ENCODE measurements around the gene BRSK1. TPM values are rescaled to one million over a fixed set of nuclear protein-coding genes. Genes with fewer than 3 reads are reported as not detected.

Gene BRSK1
- total RNA-seq, 1 donor from 2014 or later = 10.1 TPM

GRCh38 chr19:55348317-55349034 is 64.7 kb downstream of the BRSK1 start:
- Histone ChIP-seq H3K4me3 (no peak overlapping the region), H3K27ac (no peak overlapping the region), H3K4me1 (peaks cover 14% of the 10 kb centered on the region), H3K36me3 (peaks cover 0 to 6% of the 10 kb centered on the region in 2 donors), H3K9me3 (no peaks in the 10 kb centered on the region), H3K27me3 (peaks cover 4% of the 10 kb centered on the region)
- intact Hi-C loops (cut with DNase I) = no loop called here
- TF ChIP-seq POLR2A (IDR thresholded peaks at IDR 0.05) = no peak
- TF ChIP-seq, protein P1, sequence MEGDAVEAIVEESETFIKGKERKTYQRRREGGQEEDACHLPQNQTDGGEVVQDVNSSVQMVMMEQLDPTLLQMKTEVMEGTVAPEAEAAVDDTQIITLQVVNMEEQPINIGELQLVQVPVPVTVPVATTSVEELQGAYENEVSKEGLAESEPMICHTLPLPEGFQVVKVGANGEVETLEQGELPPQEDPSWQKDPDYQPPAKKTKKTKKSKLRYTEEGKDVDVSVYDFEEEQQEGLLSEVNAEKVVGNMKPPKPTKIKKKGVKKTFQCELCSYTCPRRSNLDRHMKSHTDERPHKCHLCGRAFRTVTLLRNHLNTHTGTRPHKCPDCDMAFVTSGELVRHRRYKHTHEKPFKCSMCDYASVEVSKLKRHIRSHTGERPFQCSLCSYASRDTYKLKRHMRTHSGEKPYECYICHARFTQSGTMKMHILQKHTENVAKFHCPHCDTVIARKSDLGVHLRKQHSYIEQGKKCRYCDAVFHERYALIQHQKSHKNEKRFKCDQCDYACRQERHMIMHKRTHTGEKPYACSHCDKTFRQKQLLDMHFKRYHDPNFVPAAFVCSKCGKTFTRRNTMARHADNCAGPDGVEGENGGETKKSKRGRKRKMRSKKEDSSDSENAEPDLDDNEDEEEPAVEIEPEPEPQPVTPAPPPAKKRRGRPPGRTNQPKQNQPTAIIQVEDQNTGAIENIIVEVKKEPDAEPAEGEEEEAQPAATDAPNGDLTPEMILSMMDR (IDR thresholded peaks at IDR 0.05) = no peak
- TF ChIP-seq POLR2AphosphoS5 (IDR thresholded peaks at IDR 0.05; ENCODE audit: insufficient read depth in 1 of 2, low read depth in 1 of 2) = no peak
- DNase-seq (ENCODE audit: extremely low spot score in 2 of 2) = no peak

DNA sequence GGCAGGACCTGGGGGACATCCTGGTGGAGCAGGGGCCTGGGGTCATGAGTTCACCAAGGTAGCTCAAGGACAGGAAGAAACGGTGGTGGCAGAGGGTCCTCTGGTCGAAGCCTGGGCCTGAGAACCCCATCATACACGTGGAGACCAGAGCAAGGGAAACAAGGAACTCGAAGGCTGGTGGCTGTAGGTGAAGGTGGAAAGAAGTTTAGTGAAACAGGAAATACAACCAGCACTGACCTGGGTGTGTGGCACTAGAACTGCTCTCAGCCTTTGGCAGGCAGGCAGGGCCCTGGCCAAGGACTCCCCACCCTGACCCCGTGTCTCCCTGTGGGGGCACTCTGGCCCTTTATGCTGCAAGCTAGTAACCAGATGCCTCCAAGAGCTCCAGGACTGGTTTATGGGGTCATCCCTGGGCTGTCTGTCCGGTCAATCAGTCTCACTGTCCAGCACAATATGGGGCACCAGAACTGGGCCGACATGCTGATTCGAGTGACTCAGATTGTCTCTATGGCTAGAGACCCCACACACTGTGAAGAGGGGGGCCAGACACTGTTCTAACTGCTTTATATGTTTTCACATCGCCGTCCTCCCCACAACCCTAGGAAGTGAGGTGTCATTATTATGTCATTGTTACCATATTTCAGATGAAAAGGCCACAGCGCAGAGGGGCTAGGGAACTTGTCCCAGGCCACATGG is 67.0 kb downstream of the BRSK1 start:
- no peak for TF ChIP-seq POLR2AphosphoS5 (IDR thresholded peaks at IDR 0.05; ENCODE audit: insufficient read depth in 1 of 2, low read depth in 1 of 2)
- no peak for TF ChIP-seq POLR2A (IDR thresholded peaks at IDR 0.05)
- TF ChIP-seq, protein P1 (IDR thresholded peaks at IDR 0.05) = no peak
- peaks cover 14% of the 10 kb centered on the region for H3K27me3 ChIP-seq
- DNase-seq (ENCODE audit: extremely low spot score in 2 of 2) = no peak
- intact Hi-C loops (cut with DNase I) = no loop called here
- H3K36me3 ChIP-seq = peaks cover 0 to 6% of the 10 kb centered on the region in 2 donors
- H3K9me3 ChIP-seq = no peaks in the 10 kb centered on the region
- no peak overlapping the region for H3K27ac ChIP-seq
- H3K4me1 ChIP-seq = peaks cover 25% of the 10 kb centered on the region
- H3K4me3 ChIP-seq = no peak overlapping the region

DNA sequence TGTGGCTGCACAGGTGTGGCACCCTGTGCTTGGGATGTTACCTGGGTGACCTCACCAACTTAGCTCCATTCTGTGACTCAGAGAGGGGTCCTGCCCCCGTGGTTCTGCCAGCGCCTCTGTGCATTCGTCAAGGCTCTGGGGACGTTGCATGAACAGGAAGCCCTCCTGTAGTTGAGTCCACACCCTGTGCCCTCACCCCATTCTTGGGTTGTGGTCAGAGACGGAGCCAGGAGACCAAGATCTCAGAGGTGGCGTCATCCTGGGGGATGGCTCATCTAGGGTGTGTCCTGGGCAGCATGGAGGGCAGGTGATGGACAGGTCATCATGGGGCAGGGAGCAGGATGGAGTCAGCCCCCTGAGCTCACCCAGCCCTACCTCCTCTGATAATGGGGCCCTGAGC is 68.2 kb downstream of the BRSK1 start:
- no peak for DNase-seq (ENCODE audit: extremely low spot score in 2 of 2)
- Histone ChIP-seq H3K4me1 (peaks cover 23% of the 10 kb centered on the region), H3K27me3 (peaks cover 14% of the 10 kb centered on the region), H3K4me3 (no peak overlapping the region), H3K9me3 (no peaks in the 10 kb centered on the region), H3K36me3 (peaks cover 0 to 3% of the 10 kb centered on the region in 2 donors), H3K27ac (no peak overlapping the region)
- TF ChIP-seq, protein P1 (IDR thresholded peaks at IDR 0.05) = no peak
- TF ChIP-seq POLR2A (IDR thresholded peaks at IDR 0.05) (no peak), POLR2AphosphoS5 (IDR thresholded peaks at IDR 0.05; ENCODE audit: insufficient read depth in 1 of 2, low read depth in 1 of 2) (no peak)
- intact Hi-C loops (cut with DNase I) = no loop called here

- intact Hi-C loops (cut with DNase I) = no loop called here
- no peaks in the 10 kb centered on the region for H3K36me3 ChIP-seq
- no peak overlapping the region for H3K4me3 ChIP-seq
- H3K9me3 ChIP-seq = no peaks in the 10 kb centered on the region
- DNase-seq (ENCODE audit: extremely low spot score in 2 of 2) = no peak
- no peak overlapping the region for H3K27ac ChIP-seq
- peaks cover 23% of the 10 kb centered on the region for H3K4me1 ChIP-seq
- H3K27me3 ChIP-seq = peaks cover 14% of the 10 kb centered on the region
- TF ChIP-seq POLR2AphosphoS5 (IDR thresholded peaks at IDR 0.05; ENCODE audit: insufficient read depth in 1 of 2, low read depth in 1 of 2) = no peak
- TF ChIP-seq, protein P1 (IDR thresholded peaks at IDR 0.05) = no peak
- TF ChIP-seq POLR2A (IDR thresholded peaks at IDR 0.05) = no peak
Measured at GRCh38 chr19:55352549-55353145, 68.8 kb downstream of the BRSK1 start.

All from vagina (tissue), 2 donors.